Measurements from ENCODE around the gene POLH.
"Not testable (repeated sequence)": the region's sequence is repeated elsewhere in the genome, so short reads cannot be mapped to it uniquely, and the experiment has no call there.

Gene POLH

DNA sequence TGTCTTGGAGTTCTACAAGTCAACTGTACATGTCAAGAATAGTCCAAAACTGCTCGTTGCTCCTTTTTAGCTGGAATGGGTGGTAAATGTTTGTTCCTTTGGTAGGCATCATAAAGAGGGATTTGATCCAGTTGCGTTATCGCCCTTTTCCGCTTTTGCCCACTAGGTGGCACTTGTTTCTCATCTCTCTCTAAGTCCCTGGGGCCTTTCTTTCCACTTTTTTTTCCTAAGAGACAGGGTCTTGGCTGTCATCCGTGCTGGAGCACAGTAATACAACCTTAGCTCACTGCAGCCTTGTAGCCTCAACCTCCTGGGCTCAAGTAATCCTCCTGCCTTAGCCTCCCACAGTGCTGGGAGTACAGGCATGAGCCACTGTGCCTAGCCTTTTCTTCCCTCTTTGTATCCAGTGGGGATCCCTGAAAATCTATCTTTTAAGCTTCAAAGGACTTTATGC lies 32.4 kb downstream of the POLH start:
- DNase-seq = peak; percentile 59

DNA sequence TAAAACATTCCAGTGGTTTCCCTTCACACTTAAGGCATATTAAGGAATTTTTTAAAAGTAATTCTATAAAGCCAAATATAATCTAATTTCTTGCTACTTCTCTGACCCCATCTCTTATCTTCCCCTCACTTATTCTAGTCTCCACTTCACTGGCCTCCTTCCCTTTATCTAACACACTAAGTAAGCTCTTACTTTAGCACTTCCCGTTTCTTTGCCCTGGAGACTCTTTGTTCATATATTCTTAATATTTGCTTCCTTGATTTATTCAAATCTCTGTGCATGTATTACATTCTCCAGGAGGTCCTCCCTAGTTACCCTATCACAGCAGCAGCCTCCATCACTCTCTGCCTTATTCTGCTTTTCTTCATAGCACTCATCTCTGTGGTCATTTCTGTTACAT lies 32.8 kb downstream of the POLH start:
- DNase-seq = no peak

DNA sequence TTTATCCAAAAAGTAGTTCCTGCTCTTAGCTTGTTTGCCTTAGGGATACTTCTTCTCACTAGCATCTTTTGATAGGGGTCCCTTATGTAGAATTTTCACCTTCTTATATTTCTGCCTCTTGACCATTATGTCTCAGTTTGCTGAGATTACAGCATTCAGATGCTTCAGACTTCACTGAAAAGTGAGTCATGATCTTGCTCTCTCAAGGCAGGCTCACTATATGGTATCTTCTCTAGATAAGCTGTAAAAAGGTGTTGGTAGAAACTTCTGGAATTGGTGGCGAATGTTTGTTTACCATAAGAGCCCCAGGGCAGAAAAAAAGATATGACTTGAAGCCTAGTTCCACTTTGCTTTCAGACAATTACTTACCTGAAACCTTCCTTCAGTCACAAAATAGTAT lies 33.4 kb downstream of the POLH start:
- DNase-seq = no peak

DNA sequence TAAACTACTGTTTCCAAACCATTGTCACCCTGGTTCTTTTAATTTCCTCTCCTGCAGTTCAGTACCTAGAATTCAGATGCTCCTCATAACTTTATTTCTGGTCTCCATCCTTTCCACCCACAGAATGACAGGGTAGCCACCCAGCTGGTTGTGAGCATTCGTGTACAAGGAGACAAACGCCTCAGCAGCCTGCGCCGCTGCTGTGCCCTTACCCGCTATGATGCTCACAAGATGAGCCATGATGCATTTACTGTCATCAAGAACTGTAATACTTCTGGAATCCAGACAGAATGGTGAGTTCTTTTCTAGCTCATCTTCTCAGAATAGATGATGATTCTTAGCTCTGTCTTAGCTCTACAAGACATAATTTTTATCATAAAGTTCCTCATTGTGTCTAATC lies 34.4 kb downstream of the POLH start:
- DNase-seq = no peak

DNA sequence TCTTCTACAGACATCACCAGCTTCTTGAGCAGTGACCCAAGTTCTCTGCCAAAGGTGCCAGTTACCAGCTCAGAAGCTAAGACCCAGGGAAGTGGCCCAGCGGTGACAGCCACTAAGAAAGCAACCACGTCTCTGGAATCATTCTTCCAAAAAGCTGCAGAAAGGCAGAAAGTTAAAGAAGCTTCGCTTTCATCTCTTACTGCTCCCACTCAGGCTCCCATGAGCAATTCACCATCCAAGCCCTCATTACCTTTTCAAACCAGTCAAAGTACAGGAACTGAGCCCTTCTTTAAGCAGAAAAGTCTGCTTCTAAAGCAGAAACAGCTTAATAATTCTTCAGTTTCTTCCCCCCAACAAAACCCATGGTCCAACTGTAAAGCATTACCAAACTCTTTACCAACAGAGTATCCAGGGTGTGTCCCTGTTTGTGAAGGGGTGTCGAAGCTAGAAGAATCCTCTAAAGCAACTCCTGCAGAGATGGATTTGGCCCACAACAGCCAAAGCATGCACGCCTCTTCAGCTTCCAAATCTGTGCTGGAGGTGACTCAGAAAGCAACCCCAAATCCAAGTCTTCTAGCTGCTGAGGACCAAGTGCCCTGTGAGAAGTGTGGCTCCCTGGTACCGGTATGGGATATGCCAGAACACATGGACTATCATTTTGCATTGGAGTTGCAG lies 37.9 kb downstream of the POLH start:
- DNase-seq = no peak

DNA sequence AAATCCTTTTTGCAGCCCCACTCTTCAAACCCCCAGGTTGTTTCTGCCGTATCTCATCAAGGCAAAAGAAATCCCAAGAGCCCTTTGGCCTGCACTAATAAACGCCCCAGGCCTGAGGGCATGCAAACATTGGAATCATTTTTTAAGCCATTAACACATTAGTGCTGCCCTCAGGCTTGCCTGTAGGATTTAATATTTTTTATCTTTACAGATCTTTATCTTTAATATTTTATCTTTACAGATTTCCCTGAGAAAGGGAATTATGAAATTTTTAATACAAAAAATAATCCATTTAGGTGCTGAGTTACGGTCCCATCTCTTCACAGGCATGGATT lies 38.4 kb downstream of the POLH start:
- DNase-seq = no peak

DNA sequence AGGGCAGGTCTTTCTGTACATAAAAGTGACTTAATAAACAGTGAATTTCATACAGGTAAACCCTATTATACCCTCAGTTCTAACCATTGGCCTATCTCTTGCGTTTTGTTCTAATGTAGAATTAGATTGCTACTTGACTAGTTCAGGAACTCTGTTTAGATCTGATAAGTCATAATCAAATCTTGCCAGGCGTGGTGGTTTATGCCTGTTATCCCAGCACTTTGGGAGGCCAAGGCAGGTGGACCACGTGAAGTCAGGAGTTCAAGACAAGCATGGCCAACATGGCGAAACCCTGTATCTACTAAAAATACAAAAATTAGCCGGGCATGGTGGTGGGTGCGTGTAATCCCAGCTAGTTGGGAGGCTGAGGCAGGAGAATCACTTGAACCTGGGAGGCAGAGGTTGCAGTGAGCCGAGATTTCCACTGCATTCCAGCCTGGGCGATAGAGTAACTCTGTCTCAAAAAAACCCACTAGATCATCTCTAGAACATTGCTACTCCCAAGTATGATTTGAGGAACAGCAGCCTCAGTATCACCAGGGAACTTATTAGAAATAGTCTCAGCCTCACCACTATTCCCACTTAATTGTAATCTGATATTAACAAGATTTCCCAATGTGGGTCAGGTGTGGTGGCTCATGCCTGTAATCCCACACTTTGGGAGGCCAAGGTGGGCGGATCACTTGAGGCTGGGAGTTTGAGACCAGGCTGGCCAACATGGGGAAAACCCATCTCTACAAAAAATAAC lies 40.9 kb downstream of the POLH start:
- no peak for DNase-seq

DNA sequence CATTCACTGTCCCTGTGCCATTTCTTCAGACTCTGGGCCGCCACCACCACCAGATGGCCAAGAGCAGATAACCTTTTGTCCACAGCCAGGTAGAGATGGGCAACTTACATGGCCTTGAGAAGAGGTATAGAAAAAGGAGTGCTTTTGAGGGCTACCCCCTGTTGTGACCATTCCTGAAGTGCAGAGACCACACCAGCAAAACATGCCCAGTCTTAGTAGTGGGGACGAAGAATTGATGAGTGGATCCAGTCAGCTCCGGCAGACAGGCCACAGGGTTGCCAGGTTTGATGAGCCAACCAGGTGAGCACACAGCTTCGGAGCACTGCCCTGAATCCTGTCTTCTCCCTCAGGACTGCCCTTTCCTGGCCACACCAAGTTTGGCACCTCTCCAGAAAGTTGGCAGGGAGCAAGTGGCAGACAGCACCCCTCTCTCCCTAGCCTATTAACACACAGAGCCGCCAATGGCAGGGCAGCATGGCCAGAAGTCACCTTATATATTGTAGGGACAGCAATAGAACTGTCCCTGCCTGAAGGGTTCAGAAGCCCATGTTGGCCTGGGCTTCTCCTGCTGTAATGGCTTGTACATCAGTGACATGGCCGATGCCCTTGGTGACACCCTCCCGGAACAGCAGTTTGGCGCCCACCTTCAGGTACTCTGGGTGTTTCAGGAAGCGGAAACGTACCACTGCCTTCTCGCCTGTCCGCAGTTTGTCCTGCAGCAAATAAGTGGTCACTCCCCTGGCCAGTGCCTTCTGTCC lies 45.3 kb downstream of the POLH start:
- DNase-seq = no peak

DNA sequence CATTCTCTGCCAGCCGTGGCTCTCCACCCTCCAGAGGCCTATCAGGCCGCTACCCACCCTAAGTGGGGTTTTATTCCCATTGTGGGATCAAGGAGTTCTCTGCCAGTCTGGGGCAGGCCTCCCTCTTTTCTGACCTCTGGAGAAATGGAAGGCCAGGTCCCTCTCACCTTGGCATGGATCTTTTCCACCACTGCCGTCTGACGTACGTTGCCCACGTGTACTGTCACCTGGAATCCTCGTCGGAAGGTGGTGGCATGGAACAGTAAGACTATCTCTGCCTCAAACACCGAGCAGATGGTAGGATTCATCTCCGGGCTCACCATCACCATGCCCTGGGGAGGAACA lies 45.8 kb downstream of the POLH start:
- no peak for DNase-seq

DNA sequence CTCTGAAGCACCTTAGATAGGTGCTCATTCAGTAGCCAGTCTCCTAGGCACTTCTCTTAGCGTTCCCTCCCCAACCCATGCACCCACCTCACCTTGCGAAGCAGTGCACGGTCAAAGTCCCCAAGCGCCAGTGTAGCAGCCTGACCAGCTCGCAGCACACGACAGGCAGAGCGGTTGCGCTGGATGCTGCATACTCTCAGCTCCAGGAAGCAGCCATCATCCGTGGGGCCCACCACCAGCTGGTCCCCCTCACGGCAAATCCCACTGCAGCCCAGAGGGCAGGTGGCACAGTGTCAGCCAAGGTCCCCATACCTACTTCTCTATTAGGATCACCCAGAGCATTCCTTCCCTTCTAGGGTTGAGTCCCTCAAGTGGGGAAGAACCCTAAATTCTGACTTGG lies 46.6 kb downstream of the POLH start:
- DNase-seq = no peak

DNA sequence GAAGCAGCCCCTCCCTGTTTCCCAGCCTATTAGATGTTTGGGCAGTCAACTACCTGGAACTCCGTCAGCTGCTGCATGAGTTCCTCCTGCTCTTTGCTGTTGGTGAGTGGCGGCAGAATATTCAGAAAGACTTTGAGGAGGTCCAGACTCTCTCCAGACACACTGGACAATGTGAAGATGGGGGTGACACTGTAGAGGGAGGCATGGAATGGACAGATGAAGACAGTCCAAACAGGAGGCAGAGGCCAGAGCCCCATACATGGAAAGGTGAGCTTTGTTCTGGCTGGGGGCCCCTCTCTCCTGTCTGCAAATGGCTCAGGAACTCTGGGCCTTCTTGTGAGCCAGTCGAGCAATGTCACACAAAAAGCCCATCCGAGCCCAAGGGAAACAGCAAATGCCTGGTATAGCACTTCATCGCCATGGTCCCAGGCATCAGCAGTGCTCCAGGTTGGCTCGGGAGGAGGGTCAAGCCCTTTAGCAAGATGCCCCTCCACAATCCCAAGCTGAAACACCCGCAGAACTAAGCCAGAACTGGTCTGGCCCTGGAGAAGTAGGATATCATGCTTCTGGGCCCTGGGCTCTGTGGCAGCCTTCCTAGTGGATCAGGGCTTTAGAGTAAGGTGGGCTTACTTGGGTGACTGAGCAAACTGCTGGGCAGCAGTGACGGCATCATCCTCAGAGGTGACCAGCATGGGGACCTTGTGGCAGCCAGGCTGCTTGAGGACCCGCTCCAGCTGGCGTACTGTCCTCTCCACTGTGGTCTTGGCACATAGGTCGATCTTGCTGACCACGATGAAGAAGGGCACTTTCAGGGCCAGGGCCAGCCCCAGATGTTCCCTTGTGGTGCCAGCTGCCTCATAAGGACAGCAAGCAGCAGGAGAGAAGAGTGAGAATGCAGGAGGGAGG lies 48.1 kb downstream of the POLH start:
- no peak for DNase-seq

DNA sequence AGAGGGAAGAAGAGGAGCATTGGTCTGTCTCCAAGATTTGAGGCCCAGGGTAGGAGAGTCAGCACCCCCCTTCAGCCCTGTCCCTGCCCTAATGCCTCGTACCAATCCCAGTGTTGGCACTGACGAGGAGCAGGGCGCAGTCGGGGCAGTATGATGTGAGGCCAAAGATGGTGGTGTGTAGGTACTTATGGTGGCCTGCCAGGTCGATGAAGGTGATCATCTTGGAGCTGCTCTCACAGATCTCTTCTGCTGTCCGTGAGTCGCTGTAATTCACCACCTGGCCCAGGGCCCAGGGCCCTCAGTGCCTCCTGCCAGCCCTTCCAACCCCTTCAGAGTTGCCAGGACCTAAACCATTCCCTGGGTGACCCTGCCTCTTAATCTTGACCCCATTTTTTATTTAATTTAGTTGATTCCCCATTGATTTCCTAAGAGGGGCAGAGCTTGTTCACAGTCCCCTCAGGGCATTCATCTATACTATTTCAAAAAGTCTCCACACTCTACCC lies 48.9 kb downstream of the POLH start:
- no peak for DNase-seq

DNA sequence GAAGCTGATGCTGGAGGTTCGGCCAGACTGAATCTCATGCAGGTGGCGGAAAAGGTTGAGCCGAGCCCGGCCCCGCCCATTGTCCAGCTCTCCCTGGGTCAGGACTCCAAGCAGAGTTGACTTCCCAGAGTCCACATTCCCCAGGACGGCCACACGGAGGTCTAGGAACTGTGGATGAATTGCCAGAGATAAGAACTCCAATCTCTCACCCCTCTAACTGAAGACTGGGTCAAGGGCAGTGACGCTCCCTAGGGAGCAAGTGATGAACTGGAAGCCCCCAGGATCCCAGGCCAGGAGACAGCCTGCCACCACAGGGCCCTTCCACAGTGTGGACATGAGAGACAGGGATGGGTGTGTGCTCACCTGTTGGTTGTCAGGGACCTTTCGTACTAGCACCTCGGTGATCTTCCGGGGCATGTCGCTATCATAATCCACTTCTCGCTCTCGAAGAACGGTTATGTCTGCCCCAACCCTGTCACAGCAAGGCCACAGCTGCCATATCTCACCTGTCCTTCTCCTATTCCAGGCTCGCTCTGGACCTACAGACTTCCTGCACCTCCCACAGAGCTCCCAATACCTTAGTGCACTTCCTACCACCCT lies 49.5 kb downstream of the POLH start:
- DNase-seq = no peak

DNA sequence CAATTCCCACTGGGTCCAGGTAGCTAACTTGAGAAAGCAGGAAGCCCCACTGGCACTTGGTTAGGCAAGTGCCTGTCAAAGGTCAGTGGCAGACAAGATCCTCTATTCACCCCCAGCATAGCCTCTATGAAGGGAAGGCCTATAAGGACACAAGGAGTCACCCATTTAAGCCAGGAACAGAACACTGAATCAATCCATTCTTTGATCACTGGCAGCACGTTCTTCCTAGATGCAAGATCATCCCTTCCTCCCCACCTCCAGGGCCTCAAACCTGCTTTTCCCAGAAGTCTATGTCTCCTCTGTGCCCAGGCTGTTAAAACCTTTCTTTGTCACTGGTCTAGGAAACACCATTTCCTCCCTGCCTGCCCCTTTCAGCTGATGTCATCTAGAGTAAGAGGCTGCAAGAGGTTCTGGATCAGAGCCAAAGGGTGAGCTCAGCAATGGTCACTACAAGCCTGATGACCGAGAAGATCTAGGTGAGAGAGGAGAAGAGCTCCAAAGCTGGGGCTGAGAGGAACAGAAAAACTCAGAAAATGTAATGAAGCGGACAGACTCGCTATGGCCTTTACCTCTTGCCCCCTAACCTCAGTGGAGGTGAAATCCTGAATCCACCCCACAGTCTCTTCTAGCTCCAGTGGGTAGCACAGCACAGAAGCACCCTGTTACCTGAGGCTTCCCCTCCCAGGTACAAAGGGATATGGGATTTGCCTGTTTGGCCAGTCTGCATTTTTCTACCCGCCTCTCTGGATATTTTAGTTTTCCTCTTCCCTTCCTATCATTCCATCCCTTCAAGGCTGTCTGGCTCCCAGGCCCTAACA lies 51.2 kb downstream of the POLH start:
- no peak for DNase-seq

DNA sequence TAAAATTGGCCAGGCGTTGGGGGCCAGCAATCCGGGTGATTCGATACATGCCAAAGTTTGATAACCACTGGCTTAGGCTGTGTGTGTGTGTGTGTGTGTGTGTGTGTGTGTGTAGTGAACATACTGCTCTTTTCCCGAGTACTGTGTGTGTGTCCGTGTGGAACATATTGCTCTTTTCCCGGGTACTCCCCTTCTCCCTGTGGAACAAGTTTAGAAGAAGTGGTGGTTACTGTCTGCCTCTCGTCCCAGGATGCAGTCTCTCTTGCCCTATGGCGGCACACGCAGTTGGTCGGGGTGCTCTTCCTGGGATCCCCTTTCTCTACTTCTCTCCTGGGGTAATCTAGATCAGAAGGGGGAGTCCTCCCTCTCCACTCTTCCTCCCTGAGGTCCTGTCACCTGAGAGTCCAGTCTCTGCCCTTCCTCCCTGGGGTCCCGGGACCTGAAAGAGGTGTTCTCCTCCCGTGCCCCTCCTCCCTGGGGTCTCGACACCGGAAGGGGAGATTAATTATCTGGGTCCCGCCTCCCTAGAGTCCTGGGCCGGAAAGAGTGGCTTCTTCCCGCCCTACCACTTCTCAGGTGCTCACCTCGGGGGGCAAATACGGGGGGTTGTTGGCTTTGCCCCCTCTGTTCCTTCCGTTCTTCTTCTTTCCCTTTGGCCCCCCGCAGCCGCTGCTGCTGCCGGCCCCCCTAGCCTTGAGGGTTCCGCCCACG lies 52.6 kb downstream of the POLH start:
- peak; percentile 51 for DNase-seq

DNA sequence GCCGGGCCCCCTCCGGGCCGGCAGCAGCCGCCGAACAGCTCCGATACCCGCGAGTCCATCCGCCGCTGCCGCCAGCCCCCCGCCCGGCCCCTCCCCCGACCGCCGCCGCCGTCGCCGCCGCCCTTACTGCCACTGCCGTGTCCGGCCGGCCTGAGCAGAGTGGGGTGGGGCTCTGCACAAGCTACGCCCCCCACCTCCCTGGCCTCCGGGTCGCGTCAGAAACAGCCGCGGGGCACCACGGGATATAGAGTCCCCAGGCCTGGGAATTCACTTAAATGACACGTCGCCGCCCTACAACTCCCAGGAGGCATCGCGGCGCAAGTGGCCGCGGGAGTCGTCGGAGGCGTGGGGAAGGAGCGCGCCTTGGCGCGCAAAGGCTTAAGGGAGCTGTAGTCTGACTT lies 53.1 kb downstream of the POLH start, which contains the start of gene GTPBP2:
TSS of gene GTPBP2 (minus strand) at position 161 of the 401 bp plus-strand sequence. CDS start at position 59, 102 bp downstream.
- DNase-seq = peak; percentile 96

DNA sequence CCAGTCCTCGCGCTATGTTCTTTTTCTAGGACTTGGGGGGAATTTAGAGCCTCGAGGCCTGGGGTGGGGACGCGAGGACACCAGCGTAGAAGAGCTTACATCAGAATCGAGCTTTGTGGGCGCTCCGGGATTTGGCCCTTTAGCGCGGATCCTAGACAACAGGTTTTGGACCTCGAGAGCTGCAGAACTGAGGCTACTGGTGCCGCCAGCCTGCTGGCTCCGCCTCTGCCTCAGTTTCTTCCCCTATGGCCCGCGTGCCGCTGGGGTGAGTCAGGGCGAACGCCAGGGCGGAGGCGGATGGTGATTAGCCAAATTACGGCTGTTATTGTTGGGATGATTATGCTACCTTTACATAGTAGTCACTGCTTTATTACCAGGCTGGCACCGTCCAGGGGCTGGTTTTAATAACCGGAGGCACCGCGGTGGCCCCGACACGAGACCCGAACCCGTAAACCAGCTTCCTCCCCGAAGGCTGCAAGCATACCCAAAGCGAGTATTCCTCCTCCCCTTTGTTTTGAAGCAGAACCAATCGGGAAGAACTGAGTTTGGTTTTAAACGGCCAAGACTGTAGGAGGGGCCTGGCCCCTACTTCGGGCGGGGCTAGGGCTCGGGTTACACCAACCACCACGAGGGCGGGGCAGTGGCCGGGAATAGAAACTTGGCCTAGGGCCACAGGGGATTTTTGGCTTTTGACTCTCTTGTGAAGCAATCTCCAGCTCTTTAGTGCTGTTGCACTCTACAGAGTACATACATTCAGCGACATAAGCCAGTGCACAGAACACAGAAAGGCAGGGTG lies 53.7 kb downstream of the POLH start:
- peak; percentile 81 for DNase-seq

DNA sequence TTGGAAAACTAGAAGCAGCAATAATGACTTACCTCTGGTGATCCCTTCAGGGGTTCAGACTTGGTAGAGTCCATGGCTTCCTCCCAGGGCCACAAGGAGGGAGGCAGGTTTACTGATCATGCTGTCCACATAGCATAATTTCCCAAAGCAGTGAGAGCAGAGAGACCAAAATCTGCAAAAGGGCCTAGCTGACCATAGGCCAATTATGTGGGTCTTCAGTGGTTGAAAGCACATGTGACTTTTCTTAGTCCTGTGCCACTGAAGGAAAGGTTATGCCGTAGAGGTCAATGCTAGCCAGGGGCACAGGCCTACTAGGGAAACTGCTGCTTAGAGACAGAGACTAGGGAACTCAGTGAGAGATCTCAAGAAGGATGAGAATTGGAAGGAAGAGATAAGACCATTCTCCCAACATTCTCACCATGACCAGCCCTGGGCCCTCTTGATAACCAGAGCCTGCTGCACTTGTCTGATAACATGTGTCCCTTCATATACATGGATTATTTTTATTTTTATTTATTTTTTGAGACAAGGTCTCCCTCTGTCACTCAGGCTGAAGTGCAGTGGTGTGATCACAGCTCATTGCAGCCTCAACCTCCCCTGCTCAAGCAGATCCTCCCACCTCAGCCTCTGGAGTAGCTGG lies 55.1 kb downstream of the POLH start:
- no peak for DNase-seq

DNA sequence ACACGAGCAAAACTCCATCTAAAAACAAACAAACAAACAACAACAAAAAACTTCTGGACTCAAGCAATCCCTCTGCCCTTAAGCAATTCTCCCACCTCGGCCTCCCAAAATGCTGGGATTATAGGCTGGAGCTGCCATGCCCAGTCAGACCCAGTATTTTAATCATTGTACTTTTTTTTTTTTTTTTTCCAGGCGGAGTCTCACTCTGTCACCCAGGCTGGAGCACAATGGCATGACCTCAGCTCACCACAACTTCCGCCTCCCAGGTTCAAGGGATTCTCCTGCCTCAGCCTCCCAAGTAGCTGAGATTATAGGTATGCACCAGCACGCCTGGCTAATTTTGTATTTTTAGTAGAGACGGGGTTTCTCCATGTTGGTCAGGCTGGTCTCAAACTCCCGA lies 57.0 kb downstream of the POLH start:
- not testable (repeated sequence) for DNase-seq

Data from stimulated activated CD4-positive, alpha-beta T cell treated with anti-CD3 and anti-CD28 coated beads, Interleukin-4, amount 100 ng/mL, for 1 hour (primary cell).